ENCODE measurements around the gene HMGB1. TPM values are rescaled to one million over a fixed set of nuclear protein-coding genes. Genes with fewer than 3 reads are reported as not detected.

The HMGB1 gene
- total and polyA plus RNA-seq, 2 of the 13 experiments (the other 11 are each of a cell fraction or from before 2014, with no cell fraction given) = 115 to 584 TPM

DNA sequence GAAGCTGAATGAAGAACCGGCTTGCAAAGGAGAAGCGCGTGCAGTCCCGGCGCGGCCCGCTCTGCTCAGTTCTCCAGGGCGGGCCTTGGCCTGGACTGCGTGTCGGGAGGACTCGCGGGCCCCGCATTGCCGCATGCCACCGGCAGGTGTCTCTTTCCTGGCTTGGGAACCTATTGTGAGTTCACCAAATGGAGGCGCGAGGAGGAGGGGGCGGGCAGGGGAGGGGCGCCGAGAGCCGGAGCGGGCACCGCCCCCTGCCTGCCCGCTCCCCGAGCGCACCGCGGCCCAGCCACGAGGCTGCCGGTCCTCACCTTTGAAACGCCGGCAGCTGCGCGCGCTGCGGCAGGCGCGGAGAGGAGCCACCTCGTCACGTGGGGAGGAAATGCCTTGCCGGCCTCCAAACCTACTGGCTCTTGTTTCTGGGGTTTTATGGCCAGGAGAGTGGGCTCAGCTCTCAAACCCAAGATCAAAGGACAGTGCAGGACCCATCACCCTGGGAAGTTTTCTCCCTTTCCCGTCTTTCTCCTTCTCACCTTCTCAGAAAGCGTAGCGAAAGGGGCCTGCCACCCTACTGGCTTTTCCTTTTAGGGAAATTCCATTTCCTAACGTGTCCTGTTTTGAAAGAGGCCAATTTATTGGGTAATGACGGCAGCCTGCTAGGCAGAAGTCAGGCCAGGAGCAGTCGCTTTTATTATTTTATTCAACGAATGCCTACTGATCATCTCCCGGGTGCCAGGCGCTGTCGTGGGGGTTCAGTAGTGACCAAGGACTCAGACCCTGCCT is 57.2 kb downstream of the HMGB1 start (continued):
- TF ChIP-seq HOMEZ (CRISPR knock-in tag; IDR thresholded peaks at IDR 0.05; ENCODE audit: low read depth) (no peak), ZNF333 (CRISPR knock-in tag; IDR thresholded peaks at IDR 0.05; ENCODE audit: borderline replicate concordance) (no peak), MAFG (CRISPR knock-in tag; IDR thresholded peaks at IDR 0.05) (no peak), ZNF468 (CRISPR knock-in tag; IDR thresholded peaks at IDR 0.05) (no peak), ETV6 (CRISPR knock-in tag; conservative IDR thresholded peaks at IDR 0.05) (no peak), SP140L (CRISPR knock-in tag; IDR thresholded peaks at IDR 0.05; ENCODE audit: borderline replicate concordance) (no peak), ZFP1 (CRISPR knock-in tag; IDR thresholded peaks at IDR 0.05) (no peak), SRF (IDR thresholded peaks at IDR 0.05; ENCODE audit: low read depth, low read length) (peak; percentile 26; the same call in 1 of the 2 replicates), ZNF10 (CRISPR knock-in tag; IDR thresholded peaks at IDR 0.05; ENCODE audit: borderline replicate concordance, low read depth) (no peak), SUZ12 (IDR thresholded peaks at IDR 0.05; ENCODE audit: low read depth, low read length) (no peak), ZNF432 (CRISPR knock-in tag; IDR thresholded peaks at IDR 0.05; ENCODE audit: borderline replicate concordance) (no peak), BHLHE40 (IDR thresholded peaks at IDR 0.05; ENCODE audit: low read length) (peak; percentile 74), HHEX (CRISPR knock-in tag; IDR thresholded peaks at IDR 0.05) (no peak), MIER3 (CRISPR knock-in tag; IDR thresholded peaks at IDR 0.05; ENCODE audit: borderline replicate concordance) (no peak), NR2C2 (CRISPR knock-in tag; IDR thresholded peaks at IDR 0.05; ENCODE audit: borderline replicate concordance) (no peak), ELF1 (CRISPR knock-in tag; IDR thresholded peaks at IDR 0.05) (0 out of 2 replicates have a peak, but pooled peaks have one; percentile 37), HOXA5 (CRISPR knock-in tag; IDR thresholded peaks at IDR 0.05) (0 out of 2 replicates have a peak, but pooled peaks have one; percentile 40), ZNF629 (CRISPR knock-in tag; conservative IDR thresholded peaks at IDR 0.05) (no peak)
- TF ChIP-seq, protein P1, sequence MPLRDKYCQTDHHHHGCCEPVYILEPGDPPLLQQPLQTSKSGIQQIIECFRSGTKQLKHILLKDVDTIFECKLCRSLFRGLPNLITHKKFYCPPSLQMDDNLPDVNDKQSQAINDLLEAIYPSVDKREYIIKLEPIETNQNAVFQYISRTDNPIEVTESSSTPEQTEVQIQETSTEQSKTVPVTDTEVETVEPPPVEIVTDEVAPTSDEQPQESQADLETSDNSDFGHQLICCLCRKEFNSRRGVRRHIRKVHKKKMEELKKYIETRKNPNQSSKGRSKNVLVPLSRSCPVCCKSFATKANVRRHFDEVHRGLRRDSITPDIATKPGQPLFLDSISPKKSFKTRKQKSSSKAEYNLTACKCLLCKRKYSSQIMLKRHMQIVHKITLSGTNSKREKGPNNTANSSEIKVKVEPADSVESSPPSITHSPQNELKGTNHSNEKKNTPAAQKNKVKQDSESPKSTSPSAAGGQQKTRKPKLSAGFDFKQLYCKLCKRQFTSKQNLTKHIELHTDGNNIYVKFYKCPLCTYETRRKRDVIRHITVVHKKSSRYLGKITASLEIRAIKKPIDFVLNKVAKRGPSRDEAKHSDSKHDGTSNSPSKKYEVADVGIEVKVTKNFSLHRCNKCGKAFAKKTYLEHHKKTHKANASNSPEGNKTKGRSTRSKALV (CRISPR knock-in tag; IDR thresholded peaks at IDR 0.05) = peak; percentile 88
- TF ChIP-seq, protein P2, sequence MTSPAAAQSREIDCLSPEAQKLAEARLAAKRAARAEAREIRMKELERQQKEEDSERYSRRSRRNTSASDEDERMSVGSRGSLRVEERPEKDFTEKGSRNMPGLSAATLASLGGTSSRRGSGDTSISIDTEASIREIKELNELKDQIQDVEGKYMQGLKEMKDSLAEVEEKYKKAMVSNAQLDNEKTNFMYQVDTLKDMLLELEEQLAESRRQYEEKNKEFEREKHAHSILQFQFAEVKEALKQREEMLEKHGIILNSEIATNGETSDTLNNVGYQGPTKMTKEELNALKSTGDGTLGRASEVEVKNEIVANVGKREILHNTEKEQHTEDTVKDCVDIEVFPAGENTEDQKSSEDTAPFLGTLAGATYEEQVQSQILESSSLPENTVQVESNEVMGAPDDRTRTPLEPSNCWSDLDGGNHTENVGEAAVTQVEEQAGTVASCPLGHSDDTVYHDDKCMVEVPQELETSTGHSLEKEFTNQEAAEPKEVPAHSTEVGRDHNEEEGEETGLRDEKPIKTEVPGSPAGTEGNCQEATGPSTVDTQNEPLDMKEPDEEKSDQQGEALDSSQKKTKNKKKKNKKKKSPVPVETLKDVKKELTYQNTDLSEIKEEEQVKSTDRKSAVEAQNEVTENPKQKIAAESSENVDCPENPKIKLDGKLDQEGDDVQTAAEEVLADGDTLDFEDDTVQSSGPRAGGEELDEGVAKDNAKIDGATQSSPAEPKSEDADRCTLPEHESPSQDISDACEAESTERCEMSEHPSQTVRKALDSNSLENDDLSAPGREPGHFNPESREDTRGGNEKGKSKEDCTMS (CRISPR knock-in tag; conservative IDR thresholded peaks at IDR 0.05) = no peak
- TF ChIP-seq, protein P3, sequence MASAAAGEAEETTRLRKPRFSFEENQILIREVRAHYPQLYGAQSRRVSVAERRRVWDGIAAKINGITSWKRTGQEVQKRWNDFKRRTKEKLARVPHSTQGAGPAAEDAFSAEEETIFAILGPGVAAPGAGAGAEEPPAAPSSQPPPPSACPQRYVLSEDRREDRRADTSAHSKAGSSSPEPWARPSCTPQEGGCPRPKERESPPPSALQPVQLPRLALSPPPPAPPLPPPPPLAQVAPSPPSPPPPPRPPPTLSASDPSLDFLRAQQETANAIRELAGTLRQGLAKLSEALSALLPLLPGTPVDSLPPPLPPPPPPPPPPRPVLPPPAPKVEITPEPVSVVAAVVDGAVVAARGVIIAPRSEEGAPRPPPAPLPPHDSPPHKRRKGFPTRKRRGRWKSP (CRISPR knock-in tag; IDR thresholded peaks at IDR 0.05) = peak; percentile 51; the same call in 1 of the 2 replicates
- TF ChIP-seq, protein P4, sequence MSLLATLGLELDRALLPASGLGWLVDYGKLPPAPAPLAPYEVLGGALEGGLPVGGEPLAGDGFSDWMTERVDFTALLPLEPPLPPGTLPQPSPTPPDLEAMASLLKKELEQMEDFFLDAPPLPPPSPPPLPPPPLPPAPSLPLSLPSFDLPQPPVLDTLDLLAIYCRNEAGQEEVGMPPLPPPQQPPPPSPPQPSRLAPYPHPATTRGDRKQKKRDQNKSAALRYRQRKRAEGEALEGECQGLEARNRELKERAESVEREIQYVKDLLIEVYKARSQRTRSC (CRISPR knock-in tag; IDR thresholded peaks at IDR 0.05; ENCODE audit: low read depth) = no peak; the same call in 1 of the 2 replicates

Data from HepG2 (cell line).